Activated CD4-positive, alpha-beta T cell treated with anti-CD3 and anti-CD28 coated beads for 36 hours (primary cell): ENCODE data around the gene NHLH2. TPM values are rescaled to one million over a fixed set of nuclear protein-coding genes. Genes with fewer than 3 reads are reported as not detected.

ENCODE experiments used
- ATAC-seq: fragments of 200-7000 bp; cut with Tn5 transposase; one replicate; pipeline ENCODE4 v1.10.0; 2021; ENCODE audit warnings: mild to moderate bottlenecking, moderate library complexity
- CTCF ChIA-PET: fragments of 350-600 bp; sonication (Branson Sonifier 250); formaldehyde crosslinking; loops from one replicate; lab custom pipeline; 2021; ENCODE audit warnings: antibody characterized with exemption; lab: Charles Lee
- POLR2A ChIA-PET: fragments of 350-600 bp; sonication (Branson Sonifier 250); formaldehyde crosslinking; loops from one replicate; lab custom pipeline; 2021; ENCODE audit warnings: antibody characterized with exemption, inconsistent platforms; lab: Charles Lee
- DNase-seq: peaks from one replicate; pipeline ENCODE4 v3.0.0-alpha.2; 2020
- H3K27ac Mint-ChIP-seq: one replicate; pipeline ENCODE4 v1.8.0; 2021; ENCODE audit warnings: mixed read lengths
- H3K27me3 Mint-ChIP-seq: one replicate; pipeline ENCODE4 v1.8.0; 2021; ENCODE audit warnings: mixed read lengths
- H3K36me3 Mint-ChIP-seq: one replicate; pipeline ENCODE4 v1.8.0; 2021; ENCODE audit warnings: low read depth, mixed read lengths
- H3K4me1 Mint-ChIP-seq: one replicate; pipeline ENCODE4 v1.8.0; 2021; ENCODE audit warnings: mixed read lengths
- H3K4me3 Mint-ChIP-seq: one replicate; pipeline ENCODE4 v1.8.0; 2021; ENCODE audit warnings: mild to moderate bottlenecking, moderate library complexity, mixed read lengths
- H3K9me3 Mint-ChIP-seq: one replicate; pipeline ENCODE4 v1.8.0; 2021; ENCODE audit warnings: low read depth, mixed read lengths
- intact Hi-C, 2 experiments: fragments of 100-400 bp; cut with DNase I in 1 of 2; cut with micrococcal nuclease in 1 of 2; formaldehyde crosslinking; loops; one replicate each; pipeline versions ENCODE4 v1.14.2 to v1.15.1; 2022 to 2024; cut with DNase I, micrococcal nuclease
- total RNA-seq, 2 experiments: library from RNA; stranded (reverse); gene quantifications; one replicate each; pipeline ENCODE4 v1.2.3, GENCODE V29; 2021

NHLH2 gene
- total RNA-seq, 2 experiments from 2014 or later, result not detected

- ChIA-PET POLR2A (no interaction called here), CTCF (no interaction called here)
- Mint-ChIP-seq H3K4me3 (no peak overlapping the region), H3K27me3 (peaks cover 17% of the 10 kb centered on the region), H3K9me3 (no peaks in the 10 kb centered on the region), H3K27ac (no peak overlapping the region), H3K4me1 (no peaks in the 10 kb centered on the region), H3K36me3 (no peaks in the 10 kb centered on the region)
- intact Hi-C loops, result no loop called here
- DNase-seq (no peak), ATAC-seq (no peak)
Observed at GRCh38 chr1:115796036-115796435, 44.9 kb downstream of the NHLH2 start.

GRCh38 chr1:115794976-115795639, 45.8 kb downstream of the NHLH2 start:
- H3K4me1 Mint-ChIP-seq, result no peaks in the 10 kb centered on the region
- H3K27me3 Mint-ChIP-seq, result peaks cover 20% of the 10 kb centered on the region
- ATAC-seq (no peak), DNase-seq (no peak)
- no peak overlapping the region for H3K27ac Mint-ChIP-seq
- ChIA-PET POLR2A (no interaction called here), CTCF (no interaction called here)
- no peak overlapping the region for H3K4me3 Mint-ChIP-seq
- H3K9me3 Mint-ChIP-seq, result no peaks in the 10 kb centered on the region
- intact Hi-C loops, result no loop called here
- H3K36me3 Mint-ChIP-seq, result no peaks in the 10 kb centered on the region

DNA sequence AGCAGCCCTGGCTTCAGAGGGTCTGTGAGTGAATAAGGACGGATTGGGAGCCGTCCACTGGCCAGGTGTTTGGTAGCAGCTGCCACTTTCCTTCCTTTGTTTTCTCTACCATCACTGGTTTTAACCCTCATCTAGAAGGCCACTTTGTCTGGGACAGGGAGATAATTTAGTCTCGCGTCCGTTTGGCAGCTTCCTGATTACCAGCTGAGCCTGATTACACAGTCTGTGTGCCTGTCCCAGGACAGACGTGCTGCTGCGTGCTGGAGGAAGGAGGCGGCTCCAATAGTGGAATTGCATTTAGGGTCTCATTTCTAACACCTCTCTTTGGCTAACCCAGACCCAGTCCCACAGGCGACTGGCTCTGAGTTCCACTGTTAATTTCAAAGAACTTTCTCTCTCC, 47.8 kb downstream of the NHLH2 start:
- ATAC-seq (no peak), DNase-seq (no peak)
- intact Hi-C loops, result no loop called here
- Mint-ChIP-seq H3K9me3 (no peaks in the 10 kb centered on the region), H3K4me3 (no peak overlapping the region), H3K27me3 (peaks cover 23% of the 10 kb centered on the region), H3K4me1 (no peaks in the 10 kb centered on the region), H3K36me3 (no peaks in the 10 kb centered on the region), H3K27ac (no peak overlapping the region)
- ChIA-PET CTCF (no interaction called here), POLR2A (no interaction called here)

DNA sequence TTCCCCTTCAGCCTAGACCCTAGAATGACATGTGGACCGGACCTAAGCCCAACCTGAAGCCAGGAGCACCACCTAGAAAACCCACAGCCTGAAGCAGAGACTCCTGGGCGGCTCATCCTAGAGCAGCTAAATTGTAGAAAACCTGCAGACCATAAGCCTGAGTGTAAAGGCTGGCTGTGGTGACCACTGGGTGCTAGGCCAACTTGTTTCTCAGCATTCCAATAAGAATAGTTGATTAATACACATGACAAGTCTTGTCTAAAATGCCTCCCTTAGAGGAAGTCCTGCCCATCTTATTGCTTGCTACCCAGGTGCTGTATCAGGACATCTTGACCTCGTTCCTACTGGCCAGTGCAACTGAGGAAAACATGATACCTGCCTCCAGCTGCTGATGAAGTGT, 49.1 kb downstream of the NHLH2 start:
- H3K27me3 Mint-ChIP-seq, result peaks cover 21% of the 10 kb centered on the region
- intact Hi-C loops, result no loop called here
- no peak overlapping the region for H3K4me3 Mint-ChIP-seq
- no peak overlapping the region for H3K27ac Mint-ChIP-seq
- H3K4me1 Mint-ChIP-seq, result no peaks in the 10 kb centered on the region
- ATAC-seq (no peak), DNase-seq (no peak)
- H3K9me3 Mint-ChIP-seq, result no peaks in the 10 kb centered on the region
- ChIA-PET CTCF (no interaction called here), POLR2A (no interaction called here)
- H3K36me3 Mint-ChIP-seq, result no peaks in the 10 kb centered on the region

DNA sequence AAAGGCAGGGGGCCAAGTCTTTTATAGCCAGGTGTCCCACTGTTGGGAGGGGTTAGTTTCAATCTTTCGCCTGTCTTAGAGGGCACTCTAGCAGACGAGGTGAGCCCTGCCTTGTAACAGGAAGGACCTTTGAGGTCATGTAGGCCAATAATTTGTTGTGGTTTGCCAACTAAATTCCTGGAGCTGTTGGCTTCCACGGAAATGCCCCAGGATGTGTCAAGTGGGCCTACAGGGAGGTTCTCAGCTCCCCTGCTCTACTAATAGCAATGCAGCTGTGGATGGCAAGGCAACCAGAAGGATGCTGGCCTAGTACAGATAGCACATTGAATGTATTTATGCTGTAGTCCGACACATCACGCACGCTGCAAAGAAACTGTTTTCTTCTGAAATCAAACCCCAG, 50.1 kb downstream of the NHLH2 start:
- Mint-ChIP-seq H3K27me3 (peaks cover 21% of the 10 kb centered on the region), H3K4me3 (no peak overlapping the region), H3K9me3 (no peaks in the 10 kb centered on the region), H3K4me1 (no peaks in the 10 kb centered on the region), H3K27ac (no peak overlapping the region), H3K36me3 (no peaks in the 10 kb centered on the region)
- POLR2A ChIA-PET, result no interaction called here
- no peak for ATAC-seq
- CTCF ChIA-PET, result interaction anchor here (0.9 kb wide), 1 partner anchor 17 kb away, joined by 5 read pairs; no protein-coding TSS in a partner anchor
- intact Hi-C loops, result no loop called here
- no peak for DNase-seq

DNA sequence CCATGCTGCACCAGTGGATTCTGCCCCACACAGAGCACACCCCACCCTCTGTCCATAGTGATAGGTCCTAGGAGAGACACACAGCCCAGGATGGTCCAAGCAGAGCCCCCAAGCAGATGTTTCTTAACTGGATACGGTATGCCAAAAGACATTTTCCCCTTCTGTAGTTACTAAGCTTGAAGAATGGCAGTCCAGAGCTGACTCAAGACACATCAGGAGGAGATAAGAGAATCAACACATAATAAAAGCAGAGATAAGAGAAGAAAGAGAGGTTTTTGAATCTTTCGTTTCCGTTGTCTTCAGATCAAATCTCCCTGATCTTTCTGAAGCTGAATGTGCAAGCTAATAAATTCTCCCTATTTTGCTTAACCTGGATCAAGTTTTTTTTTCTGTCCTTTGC, 50.6 kb downstream of the NHLH2 start:
- ChIA-PET POLR2A (no interaction called here), CTCF (interaction anchor here (0.9 kb wide), 1 partner anchor 17 kb away, joined by 5 read pairs; no protein-coding TSS in a partner anchor)
- intact Hi-C loops, result no loop called here
- peaks cover 20% of the 10 kb centered on the region for H3K27me3 Mint-ChIP-seq
- ATAC-seq (no peak), DNase-seq (no peak)
- no peaks in the 10 kb centered on the region for H3K4me1 Mint-ChIP-seq
- no peaks in the 10 kb centered on the region for H3K9me3 Mint-ChIP-seq
- H3K27ac Mint-ChIP-seq, result no peak overlapping the region
- H3K4me3 Mint-ChIP-seq, result no peak overlapping the region
- no peaks in the 10 kb centered on the region for H3K36me3 Mint-ChIP-seq

Other genes with a start within 250 kb of the NHLH2 start
- 1 to 10 TPM; 3.0 to 3.4 TPM for gene VANGL1, start 199.2 kb downstream of the NHLH2 start, total RNA-seq
- not detected for gene CASQ2, start 72.4 kb downstream of the NHLH2 start, total RNA-seq
- under 1 TPM; 0.23 to 0.25 TPM for gene SLC22A15, start 135.4 kb upstream of the NHLH2 start, total RNA-seq